HepG2 (cell line): ENCODE measurements around the gene POFUT2. TPM values are rescaled to one million over a fixed set of nuclear protein-coding genes. Genes with fewer than 3 reads are reported as not detected.

Experiments
- AGO1 ChIP-seq: fragments of 200-400 bp; formaldehyde crosslinking; IDR thresholded peaks from 2 replicates; pipeline ENCODE4 v1.6.1; 2017; ENCODE audit warnings: mild to moderate bottlenecking, low read depth, low read length, moderate library complexity; ENCODE audit not compliant: poor library complexity, severe bottlenecking
- AKNA ChIP-seq: sonication (generic); formaldehyde crosslinking; IDR thresholded peaks from 2 replicates; pipeline ENCODE4 v1.4.0; 2020; ENCODE audit warnings: missing genetic modification reagents, borderline replicate concordance
- ATF4 ChIP-seq, 2 experiments: fragments of 450-650 bp in 1 of 2; sonication (generic) in 1 of 2; formaldehyde crosslinking; IDR thresholded peaks; 2 replicates each; pipeline versions ENCODE4 v1.5.0 to v1.8.0; 2020 to 2022; ENCODE audit warnings: mild to moderate bottlenecking in 1 of 2, missing genetic modification reagents in 1 of 2
- EZH2 ChIP-seq: conservative IDR thresholded peaks from 2 replicates; pipeline ENCODE4 v1.6.1; 2012; ENCODE audit warnings: mild to moderate bottlenecking, low read depth, low read length, moderate library complexity
- GTF2F1 ChIP-seq: fragments of 150-350 bp; IDR thresholded peaks from 2 replicates; pipeline ENCODE4 v1.6.1; 2014; ENCODE audit warnings: low read length
- MTA1 ChIP-seq: sonication (generic); formaldehyde crosslinking; IDR thresholded peaks from 2 replicates; pipeline ENCODE4 v1.4.0; 2020; ENCODE audit warnings: missing genetic modification reagents, mild to moderate bottlenecking, borderline replicate concordance
- MYC ChIP-seq: sonication (generic); formaldehyde crosslinking; IDR thresholded peaks from 2 replicates; pipeline ENCODE4 v1.9.0; 2021; ENCODE audit warnings: missing genetic modification reagents, borderline replicate concordance
- NFYB ChIP-seq: sonication (generic); formaldehyde crosslinking; IDR thresholded peaks from 2 replicates; pipeline ENCODE4 v1.4.0; 2020; ENCODE audit warnings: missing genetic modification reagents
- NR2F2 ChIP-seq: IDR thresholded peaks from 2 replicates; pipeline ENCODE4 v1.6.1; 2012; ENCODE audit warnings: low read depth, inconsistent platforms, borderline replicate concordance
- PAXIP1 ChIP-seq: sonication (generic); formaldehyde crosslinking; conservative IDR thresholded peaks from 2 replicates; pipeline ENCODE4 v1.4.0; 2020; ENCODE audit warnings: mild to moderate bottlenecking, missing genetic modification reagents, moderate library complexity
- RFX5 ChIP-seq: IDR thresholded peaks from 2 replicates; pipeline ENCODE4 v1.6.1; 2011; ENCODE audit warnings: low read depth, low read length, improper control_type of control experiment
- SMAD9 ChIP-seq: sonication (generic); formaldehyde crosslinking; IDR thresholded peaks from 2 replicates; pipeline ENCODE4 v1.5.1; 2020; ENCODE audit warnings: mild to moderate bottlenecking, missing genetic modification reagents
- TBP ChIP-seq: sonication (generic); formaldehyde crosslinking; IDR thresholded peaks from 2 replicates; pipeline ENCODE4 v1.5.0; 2020; ENCODE audit warnings: missing genetic modification reagents
- ZNF317 ChIP-seq: sonication (generic); formaldehyde crosslinking; IDR thresholded peaks from 2 replicates; pipeline ENCODE4 v1.5.0; 2020; ENCODE audit warnings: mild to moderate bottlenecking, missing genetic modification reagents
- ZNF512B ChIP-seq: sonication (generic); formaldehyde crosslinking; IDR thresholded peaks from 2 replicates; pipeline ENCODE4 v1.5.1; 2020; ENCODE audit warnings: missing genetic modification reagents, mild to moderate bottlenecking, borderline replicate concordance
- polyA plus RNA-seq, 8 experiments: library from polyadenylated mRNA; depleted of rRNA in 3 of 8; stranded (reverse) in 7 of 8; unstranded in 1 of 8; fragments of >200 nt; fragmentation: Illumina TruSeq in 4 of 8; extraction: Trizol in 4 of 8; gene quantifications; 2 replicates each; pipeline versions ENCODE4 v1.2.1 to v1.2.3, GENCODE V29; 2011 to 2016; ENCODE audit warnings: low read depth in 4 of 8, missing spikeins in 1 of 8, mixed read lengths in 1 of 8; ENCODE audit not compliant: insufficient read depth in 1 of 8
- total RNA-seq, 5 experiments: library from RNA; depleted of rRNA; stranded (reverse); fragments of >200 nt; fragmentation: Illumina TruSeq; extraction: Trizol; gene quantifications; 2 replicates each; pipeline ENCODE4 v1.2.3, GENCODE V29; 2016; ENCODE audit warnings: low read depth in 1 of 5
- TF ChIP-seq, protein P1 (sequence below): sonication (generic); formaldehyde crosslinking; IDR thresholded peaks from 2 replicates; pipeline ENCODE4 v1.5.0; 2020; ENCODE audit warnings: missing genetic modification reagents, mild to moderate bottlenecking, borderline replicate concordance

The POFUT2 gene
- total and polyA plus RNA-seq, 2 of the 13 experiments (the other 11 are each of a cell fraction or from before 2014, with no cell fraction given): 22.8 to 24.0 TPM

GRCh38 chr21:45306832-45307571 lies 19.3 kb upstream of the POFUT2 start (continued):
- TF ChIP-seq MTA1 (CRISPR knock-in tag) (no peak), RFX5 (no peak), GTF2F1 (no peak), EZH2 (no peak), ZNF317 (peak; percentile 54; the same call in 1 of the 2 replicates), TBP (CRISPR knock-in tag) (no peak), NR2F2 (no peak), ATF4 (CRISPR knock-in tag; IDR thresholded peaks at IDR 0.05) (peak in 1 of 2 experiments; percentile 96; a peak in 2 of 4 replicates), MYC (CRISPR knock-in tag) (peak; percentile 91), ZNF512B (no peak), AGO1 (no peak), PAXIP1 (CRISPR knock-in tag) (peak; percentile 67), SMAD9 (CRISPR knock-in tag) (no peak), NFYB (no peak), AKNA (CRISPR knock-in tag) (no peak)
- TF ChIP-seq, protein P1, sequence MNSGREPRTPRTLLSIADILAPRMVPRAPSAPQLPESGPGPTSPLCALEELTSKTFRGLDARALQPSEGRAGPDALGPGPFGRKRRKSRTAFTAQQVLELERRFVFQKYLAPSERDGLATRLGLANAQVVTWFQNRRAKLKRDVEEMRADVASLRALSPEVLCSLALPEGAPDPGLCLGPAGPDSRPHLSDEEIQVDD (CRISPR knock-in tag): no peak
